NOMO-1 treated with dmso at 0.1 percent for 144 hours (cell line): ENCODE measurements around the gene MYL10.
"Not testable (repeated sequence)": the region's sequence is repeated elsewhere in the genome, so short reads cannot be mapped to it uniquely, and the experiment has no call there.

Experiments
- DNase-seq: peaks from one replicate; lab custom pipeline; 2025; ENCODE audit not compliant: unreplicated experiment; lab: John Stamatoyannopoulos, UW

Gene MYL10

GRCh38 chr7:101657171-101657570 is 28.1 kb upstream of the MYL10 start:
- no peak for DNase-seq

GRCh38 chr7:101651112-101651511 is 22.0 kb upstream of the MYL10 start:
- DNase-seq, result no peak

GRCh38 chr7:101650579-101651081 is 21.5 kb upstream of the MYL10 start:
- DNase-seq, result no peak

GRCh38 chr7:101647876-101648275 is 18.8 kb upstream of the MYL10 start:
- not testable (repeated sequence) for DNase-seq

GRCh38 chr7:101645951-101646350 is 16.9 kb upstream of the MYL10 start:
- no peak for DNase-seq

- no peak for DNase-seq
Measured at GRCh38 chr7:101644879-101645278, 15.8 kb upstream of the MYL10 start.

GRCh38 chr7:101639127-101639526 is 10.0 kb upstream of the MYL10 start:
- DNase-seq, result not testable (repeated sequence)

- DNase-seq, result no peak
Measured at GRCh38 chr7:101636822-101637623, 7.9 kb upstream of the MYL10 start.

GRCh38 chr7:101635484-101635883 is 6.4 kb upstream of the MYL10 start:
- DNase-seq, result no peak

GRCh38 chr7:101634196-101634717 is 5.2 kb upstream of the MYL10 start:
- no peak for DNase-seq

GRCh38 chr7:101633511-101633910 is 4.4 kb upstream of the MYL10 start:
- no peak for DNase-seq

GRCh38 chr7:101632641-101633040 is 3.5 kb upstream of the MYL10 start:
- DNase-seq, result no peak

- DNase-seq, result no peak
Measured at GRCh38 chr7:101631224-101631714, 2.2 kb upstream of the MYL10 start.

GRCh38 chr7:101630591-101630990 is 1.5 kb upstream of the MYL10 start:
- DNase-seq, result no peak

- no peak for DNase-seq
Measured at GRCh38 chr7:101628522-101628921, 574 bp downstream of the MYL10 start.

GRCh38 chr7:101626758-101627157 is 2.3 kb downstream of the MYL10 start:
- DNase-seq, result no peak

- no peak for DNase-seq
Measured at GRCh38 chr7:101626069-101626671, 2.9 kb downstream of the MYL10 start.

- no peak for DNase-seq
Measured at GRCh38 chr7:101625031-101625791, 3.9 kb downstream of the MYL10 start.

- DNase-seq, result no peak
Measured at GRCh38 chr7:101624246-101625001, 4.7 kb downstream of the MYL10 start.

- DNase-seq, result no peak
Measured at GRCh38 chr7:101622609-101623173, 6.4 kb downstream of the MYL10 start.
